ENCODE data around the gene CELF4.

DNA sequence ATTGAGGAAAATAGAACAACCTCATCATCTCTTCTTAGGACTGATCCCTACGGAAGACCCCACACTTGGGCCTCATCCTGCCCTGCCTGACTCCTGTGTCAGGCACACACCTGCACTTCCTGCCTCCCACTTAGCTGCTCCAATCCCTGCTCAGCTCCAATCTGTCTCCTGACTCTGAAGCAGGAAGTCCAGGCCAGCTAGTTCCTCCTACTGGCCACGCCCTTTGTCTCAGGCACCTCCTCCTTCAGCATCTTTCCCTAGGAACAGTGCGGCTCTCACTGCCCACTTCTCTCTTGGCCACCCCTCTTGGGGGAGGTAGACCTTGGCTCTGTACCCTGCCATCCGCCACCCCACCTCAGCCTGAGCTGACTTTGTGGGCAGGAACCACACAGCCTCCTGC is 135.8 kb downstream of the CELF4 start:
- TF ChIP-seq, protein P1, sequence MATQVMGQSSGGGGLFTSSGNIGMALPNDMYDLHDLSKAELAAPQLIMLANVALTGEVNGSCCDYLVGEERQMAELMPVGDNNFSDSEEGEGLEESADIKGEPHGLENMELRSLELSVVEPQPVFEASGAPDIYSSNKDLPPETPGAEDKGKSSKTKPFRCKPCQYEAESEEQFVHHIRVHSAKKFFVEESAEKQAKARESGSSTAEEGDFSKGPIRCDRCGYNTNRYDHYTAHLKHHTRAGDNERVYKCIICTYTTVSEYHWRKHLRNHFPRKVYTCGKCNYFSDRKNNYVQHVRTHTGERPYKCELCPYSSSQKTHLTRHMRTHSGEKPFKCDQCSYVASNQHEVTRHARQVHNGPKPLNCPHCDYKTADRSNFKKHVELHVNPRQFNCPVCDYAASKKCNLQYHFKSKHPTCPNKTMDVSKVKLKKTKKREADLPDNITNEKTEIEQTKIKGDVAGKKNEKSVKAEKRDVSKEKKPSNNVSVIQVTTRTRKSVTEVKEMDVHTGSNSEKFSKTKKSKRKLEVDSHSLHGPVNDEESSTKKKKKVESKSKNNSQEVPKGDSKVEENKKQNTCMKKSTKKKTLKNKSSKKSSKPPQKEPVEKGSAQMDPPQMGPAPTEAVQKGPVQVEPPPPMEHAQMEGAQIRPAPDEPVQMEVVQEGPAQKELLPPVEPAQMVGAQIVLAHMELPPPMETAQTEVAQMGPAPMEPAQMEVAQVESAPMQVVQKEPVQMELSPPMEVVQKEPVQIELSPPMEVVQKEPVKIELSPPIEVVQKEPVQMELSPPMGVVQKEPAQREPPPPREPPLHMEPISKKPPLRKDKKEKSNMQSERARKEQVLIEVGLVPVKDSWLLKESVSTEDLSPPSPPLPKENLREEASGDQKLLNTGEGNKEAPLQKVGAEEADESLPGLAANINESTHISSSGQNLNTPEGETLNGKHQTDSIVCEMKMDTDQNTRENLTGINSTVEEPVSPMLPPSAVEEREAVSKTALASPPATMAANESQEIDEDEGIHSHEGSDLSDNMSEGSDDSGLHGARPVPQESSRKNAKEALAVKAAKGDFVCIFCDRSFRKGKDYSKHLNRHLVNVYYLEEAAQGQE (IDR thresholded peaks at IDR 0.05; ENCODE audit: low read depth) = no peak
- TF ChIP-seq NFIC (IDR thresholded peaks at IDR 0.05) (no peak), EP300 (IDR thresholded peaks at IDR 0.05; ENCODE audit: borderline replicate concordance) (no peak), TAF1 (IDR thresholded peaks at IDR 0.05; ENCODE audit: low read depth) (no peak), YY1 (IDR thresholded peaks at IDR 0.05; ENCODE audit: low read depth) (no peak), RAD21 (IDR thresholded peaks at IDR 0.05; ENCODE audit: low read depth) (no peak), FOXM1 (IDR thresholded peaks at IDR 0.05; ENCODE audit: borderline replicate concordance, low read depth) (no peak), CEBPB (IDR thresholded peaks at IDR 0.05) (no peak), EGR1 (IDR thresholded peaks at IDR 0.05) (no peak), CREB1 (IDR thresholded peaks at IDR 0.05; ENCODE audit: low read depth) (no peak), TEAD4 (IDR thresholded peaks at IDR 0.05) (no peak)
- TF ChIP-seq, protein P2, sequence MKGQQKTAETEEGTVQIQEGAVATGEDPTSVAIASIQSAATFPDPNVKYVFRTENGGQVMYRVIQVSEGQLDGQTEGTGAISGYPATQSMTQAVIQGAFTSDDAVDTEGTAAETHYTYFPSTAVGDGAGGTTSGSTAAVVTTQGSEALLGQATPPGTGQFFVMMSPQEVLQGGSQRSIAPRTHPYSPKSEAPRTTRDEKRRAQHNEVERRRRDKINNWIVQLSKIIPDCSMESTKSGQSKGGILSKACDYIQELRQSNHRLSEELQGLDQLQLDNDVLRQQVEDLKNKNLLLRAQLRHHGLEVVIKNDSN (IDR thresholded peaks at IDR 0.05) = no peak
- TF ChIP-seq, protein P3, sequence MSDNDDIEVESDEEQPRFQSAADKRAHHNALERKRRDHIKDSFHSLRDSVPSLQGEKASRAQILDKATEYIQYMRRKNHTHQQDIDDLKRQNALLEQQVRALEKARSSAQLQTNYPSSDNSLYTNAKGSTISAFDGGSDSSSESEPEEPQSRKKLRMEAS (IDR thresholded peaks at IDR 0.05) = no peak

Measured in Ishikawa (cell line).